Stimulated activated CD8-positive, alpha-beta memory T cell treated with anti-CD3 and anti-CD28 coated beads, Interleukin-4, amount 100 ng/mL, for 4 hours (primary cell): ENCODE results near the gene PMCH.
"Not testable (repeated sequence)": the region's sequence is repeated elsewhere in the genome, so short reads cannot be mapped to it uniquely, and the experiment has no call there.

Source experiments
- DNase-seq, 2 donors: peaks; one replicate each; pipeline ENCODE4 v3.0.0-alpha.2; 2020; ENCODE audit warnings: low read depth in 2 of 2, low spot score in 1 of 2

PMCH gene

GRCh38 chr12:102147062-102147587 lies 50.5 kb downstream of the PMCH start:
- not testable (repeated sequence) for DNase-seq
